Body of pancreas (tissue), 4 donors: ENCODE measurements around the gene PTPRD. TPM values are rescaled to one million over a fixed set of nuclear protein-coding genes. Genes with fewer than 3 reads are reported as not detected.

Experiments
- ATAC-seq: fragments of 150-250 bp; one replicate; pipeline ENCODE4 v1.9.1; 2016
- DNase-seq, 4 donors: peaks; one replicate each; pipeline ENCODE4 v3.0.0-alpha.2; 2019
- H3K27ac ChIP-seq, 4 donors: fragments of 200-600 bp; sonication (generic); 1 replicate in 3 of 4; 2 replicates in 1 of 4; pipeline versions ENCODE4 v1.5.1 to v1.6.1; 2016 to 2019; ENCODE audit warnings: mild to moderate bottlenecking in 1 of 4, mixed read lengths in 1 of 4, moderate library complexity in 1 of 4
- H3K27me3 ChIP-seq, 2 donors: fragments of 200-600 bp; sonication (generic); one replicate each; pipeline ENCODE4 v1.6.0; 2016; ENCODE audit warnings: mild to moderate bottlenecking in 1 of 2
- H3K36me3 ChIP-seq, 2 donors: fragments of 200-600 bp; sonication (generic); replicated peaks in 1 of 2; 2 replicates each; pipeline ENCODE4 v1.5.1; 2016; ENCODE audit warnings: low read depth in 2 of 2; ENCODE audit not compliant: insufficient read depth in 1 of 2
- H3K4me1 ChIP-seq: fragments of 200-600 bp; sonication (generic); one replicate; pipeline ENCODE4 v1.6.0; 2016
- H3K4me3 ChIP-seq, 2 donors: fragments of 200-600 bp; sonication (generic); 1 replicate in 1 of 2; 2 replicates in 1 of 2; pipeline ENCODE4 v1.5.1; 2016 to 2019
- H3K9me3 ChIP-seq, 3 donors: fragments of 200-600 bp; sonication (generic); 1 replicate in 2 of 3; 2 replicates in 1 of 3; pipeline ENCODE4 v1.5.1; 2016
- POLR2A ChIP-seq, 3 donors: fragments of 450-650 bp; IDR thresholded peaks; one replicate each; pipeline ENCODE4 v1.6.1; 2016; ENCODE audit warnings: antibody characterized with exemption in 3 of 3, mild to moderate bottlenecking in 2 of 3
- WGBS, 2 donors: methylation state at CpG; one replicate each; pipeline ENCODE4 v1.1.5; 2017; 5-methylcytosine and 5-hydroxymethylcytosine counted together
- intact Hi-C: fragments of 100-400 bp; cut with DNase I; formaldehyde crosslinking; loops from one replicate; pipeline ENCODE4 v1.15.1; 2023
- total RNA-seq, 2 donors: library from RNA; depleted of rRNA; stranded (reverse); fragments of >200 nt; gene quantifications; one replicate each; pipeline ENCODE4 v1.1.0, GENCODE V29; 2016
- TF ChIP-seq, protein P1 (sequence below), 7 experiments: fragments of 450-650 bp in 4 of 7; fragments of 200-600 bp in 3 of 7; sonication (generic) in 3 of 7; IDR thresholded peaks; one replicate each; pipeline ENCODE4 v1.5.1; 2016 to 2019; ENCODE audit warnings: antibody characterized with exemption in 7 of 7

The PTPRD gene
- total RNA-seq, 2 donors from 2014 or later, result 4.3 to 4.9 TPM

DNA sequence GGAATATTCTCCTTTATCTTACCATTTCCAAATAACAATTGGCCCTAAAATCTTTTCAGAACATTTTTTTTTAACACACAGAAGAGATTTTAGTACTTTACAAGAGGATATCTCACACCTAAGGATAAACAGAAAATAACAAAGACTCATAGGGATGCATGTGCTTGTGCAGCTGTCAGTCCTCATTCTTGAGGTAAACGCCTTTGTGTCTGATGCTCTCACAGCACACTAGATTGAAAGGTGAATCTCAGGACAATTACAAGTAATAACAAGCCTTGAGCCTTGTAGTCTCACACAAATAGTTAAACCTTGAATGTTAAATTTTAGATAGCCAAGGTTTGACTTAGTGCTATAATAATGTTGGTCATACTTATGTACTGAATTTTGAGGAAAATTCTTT, 439.2 kb downstream of the PTPRD start:
- intact Hi-C loops, result no loop called here
- TF ChIP-seq POLR2A (IDR thresholded peaks at IDR 0.05), result no peak
- TF ChIP-seq, protein P1, sequence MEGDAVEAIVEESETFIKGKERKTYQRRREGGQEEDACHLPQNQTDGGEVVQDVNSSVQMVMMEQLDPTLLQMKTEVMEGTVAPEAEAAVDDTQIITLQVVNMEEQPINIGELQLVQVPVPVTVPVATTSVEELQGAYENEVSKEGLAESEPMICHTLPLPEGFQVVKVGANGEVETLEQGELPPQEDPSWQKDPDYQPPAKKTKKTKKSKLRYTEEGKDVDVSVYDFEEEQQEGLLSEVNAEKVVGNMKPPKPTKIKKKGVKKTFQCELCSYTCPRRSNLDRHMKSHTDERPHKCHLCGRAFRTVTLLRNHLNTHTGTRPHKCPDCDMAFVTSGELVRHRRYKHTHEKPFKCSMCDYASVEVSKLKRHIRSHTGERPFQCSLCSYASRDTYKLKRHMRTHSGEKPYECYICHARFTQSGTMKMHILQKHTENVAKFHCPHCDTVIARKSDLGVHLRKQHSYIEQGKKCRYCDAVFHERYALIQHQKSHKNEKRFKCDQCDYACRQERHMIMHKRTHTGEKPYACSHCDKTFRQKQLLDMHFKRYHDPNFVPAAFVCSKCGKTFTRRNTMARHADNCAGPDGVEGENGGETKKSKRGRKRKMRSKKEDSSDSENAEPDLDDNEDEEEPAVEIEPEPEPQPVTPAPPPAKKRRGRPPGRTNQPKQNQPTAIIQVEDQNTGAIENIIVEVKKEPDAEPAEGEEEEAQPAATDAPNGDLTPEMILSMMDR (IDR thresholded peaks at IDR 0.05), result no peak

DNA sequence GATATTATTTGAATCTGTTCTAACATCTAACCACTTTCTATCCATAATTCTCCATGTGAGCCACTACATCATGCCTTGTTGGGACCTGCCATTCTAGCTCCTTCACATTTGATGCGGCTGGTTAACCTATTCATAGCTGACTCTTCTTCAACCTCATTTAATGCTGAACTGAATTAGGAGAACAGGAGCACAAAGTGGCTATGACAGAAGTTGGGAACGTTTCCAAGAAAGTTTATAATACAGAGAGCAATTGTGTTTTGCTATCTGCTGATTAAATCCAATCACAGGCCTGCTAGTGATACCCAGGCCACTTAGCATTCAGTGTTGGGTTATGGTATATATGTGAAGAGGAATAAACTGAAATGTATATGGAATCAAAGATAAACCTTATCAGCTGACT, 440.3 kb downstream of the PTPRD start:
- H3K36me3 ChIP-seq, result no peaks in the 10 kb centered on the region
- WGBS, 2 donors, result 42 to 51% methylated on average over 2 of the region's 2 CpGs
- no peaks in the 10 kb centered on the region for H3K9me3 ChIP-seq
- no peaks in the 10 kb centered on the region for H3K4me1 ChIP-seq
- H3K4me3 ChIP-seq, result no peak overlapping the region
- ATAC-seq, result no peak
- H3K27ac ChIP-seq, result no peak overlapping the region
- TF ChIP-seq, protein P1 (IDR thresholded peaks at IDR 0.05), result no peak
- no peak for TF ChIP-seq POLR2A (IDR thresholded peaks at IDR 0.05)
- no peak for DNase-seq
- intact Hi-C loops, result no loop called here
- H3K27me3 ChIP-seq, result no peaks in the 10 kb centered on the region

More for the DNA sequence above, 439.2 kb downstream of the PTPRD start:
- H3K4me3 ChIP-seq, result no peak overlapping the region
- whole genome bisulfite sequencing, 2 donors, result 51 to 55% methylated on average over 1 of the region's 1 CpG
- no peaks in the 10 kb centered on the region for H3K9me3 ChIP-seq
- H3K27me3 ChIP-seq, result no peaks in the 10 kb centered on the region
- no peaks in the 10 kb centered on the region for H3K4me1 ChIP-seq
- no peak for DNase-seq
- no peak for ATAC-seq
- no peaks in the 10 kb centered on the region for H3K36me3 ChIP-seq
- no peak overlapping the region for H3K27ac ChIP-seq

DNA sequence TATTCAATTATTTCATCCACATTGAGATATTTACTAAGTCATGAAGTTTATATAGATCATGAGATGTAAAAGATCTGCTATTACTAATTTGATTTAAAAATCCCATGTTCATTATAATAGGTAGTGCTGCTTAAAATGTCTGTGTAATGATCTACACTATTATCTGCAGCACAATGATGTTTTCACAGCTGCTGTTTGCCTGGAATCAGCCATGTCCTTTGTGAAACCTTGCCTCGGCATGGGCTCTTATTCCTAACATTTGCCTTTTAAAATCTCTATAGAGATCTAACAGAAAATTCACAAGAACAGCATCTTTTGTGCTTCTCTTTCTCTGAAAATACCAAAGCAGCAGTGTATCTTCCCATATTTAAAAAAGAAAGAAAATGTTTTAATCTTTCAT, 444.6 kb downstream of the PTPRD start:
- TF ChIP-seq, protein P1 (IDR thresholded peaks at IDR 0.05), result no peak
- TF ChIP-seq POLR2A (IDR thresholded peaks at IDR 0.05), result no peak
- peaks cover 4% of the 10 kb centered on the region for H3K4me1 ChIP-seq
- H3K27me3 ChIP-seq, result no peaks in the 10 kb centered on the region
- no peak for DNase-seq
- no peaks in the 10 kb centered on the region for H3K9me3 ChIP-seq
- intact Hi-C loops, result no loop called here
- no peak for ATAC-seq
- H3K27ac ChIP-seq, result no peak overlapping the region
- 25 to 29% methylated on average over 1 of the region's 1 CpG for WGBS, 2 donors
- H3K4me3 ChIP-seq, result no peak overlapping the region
- no peaks in the 10 kb centered on the region for H3K36me3 ChIP-seq

DNA sequence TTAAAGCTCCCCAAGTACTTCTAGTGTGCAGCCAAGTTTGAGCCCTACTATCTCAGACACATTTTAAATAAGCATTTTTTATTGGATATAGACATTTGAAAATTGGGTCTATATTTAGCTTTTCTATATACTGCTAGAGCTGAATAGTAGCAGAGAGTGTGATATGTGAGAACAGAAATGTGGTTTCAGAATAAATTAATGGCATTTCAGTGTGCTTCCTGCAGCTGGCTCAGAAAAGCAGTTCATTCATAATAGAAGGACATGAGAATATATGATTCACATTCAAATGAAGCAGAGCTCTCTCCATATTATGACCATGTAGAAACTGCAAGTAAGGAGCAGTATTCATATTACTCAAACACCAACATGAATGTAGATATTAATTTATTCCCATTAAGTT, 464.0 kb downstream of the PTPRD start:
- no peaks in the 10 kb centered on the region for H3K9me3 ChIP-seq
- no peak overlapping the region for H3K4me3 ChIP-seq
- intact Hi-C loops, result no loop called here
- H3K27ac ChIP-seq, result no peak overlapping the region
- ATAC-seq, result no peak
- H3K36me3 ChIP-seq, result no peaks in the 10 kb centered on the region
- DNase-seq, result no peak
- no peaks in the 10 kb centered on the region for H3K27me3 ChIP-seq
- H3K4me1 ChIP-seq, result no peaks in the 10 kb centered on the region
- no peak for TF ChIP-seq POLR2A (IDR thresholded peaks at IDR 0.05)
- TF ChIP-seq, protein P1 (IDR thresholded peaks at IDR 0.05), result no peak

DNA sequence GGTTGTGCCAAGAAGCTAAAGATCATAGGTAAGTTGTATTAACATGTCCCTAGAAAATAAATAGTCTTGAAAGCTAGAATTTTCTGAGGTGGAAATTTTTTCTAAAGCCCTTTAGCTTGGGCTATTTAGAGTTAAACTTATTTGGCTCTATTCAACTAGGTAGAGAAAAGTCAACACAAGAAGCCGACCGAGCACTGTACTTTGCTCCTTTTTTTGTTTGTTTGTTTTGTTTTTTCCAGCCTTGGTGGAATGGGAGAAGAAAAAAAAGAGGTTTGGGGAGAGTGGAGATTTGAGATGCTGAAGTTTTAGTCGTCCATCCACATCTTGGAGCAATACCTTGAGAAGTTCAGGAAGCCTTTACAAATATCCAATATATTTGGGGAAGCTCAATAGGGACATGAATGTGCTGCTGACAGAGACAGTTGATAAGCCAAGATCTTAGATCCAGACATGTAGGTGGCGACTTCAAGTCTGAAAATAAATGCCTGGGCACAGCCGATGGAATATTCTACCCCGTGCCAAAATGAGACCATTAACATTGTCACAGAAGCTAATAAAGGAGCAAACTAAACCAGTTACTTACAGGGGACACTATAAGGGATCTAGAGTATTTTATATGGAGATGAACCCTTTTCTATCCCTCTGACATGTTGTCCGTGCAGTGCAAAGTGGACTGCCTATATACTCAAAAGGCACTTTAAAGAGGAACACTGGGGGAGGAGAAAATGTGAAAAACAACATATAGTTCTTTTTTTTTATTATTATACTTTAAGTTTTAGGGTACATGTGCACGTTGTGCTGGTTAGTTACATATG, 466.1 kb downstream of the PTPRD start:
- intact Hi-C loops, result no loop called here
- Histone ChIP-seq H3K9me3 (no peaks in the 10 kb centered on the region), H3K4me3 (no peak overlapping the region), H3K27ac (no peak overlapping the region), H3K36me3 (no peaks in the 10 kb centered on the region), H3K4me1 (no peaks in the 10 kb centered on the region), H3K27me3 (no peaks in the 10 kb centered on the region)
- DNase-seq (no peak), ATAC-seq (peak; percentile 63)
- TF ChIP-seq POLR2A (IDR thresholded peaks at IDR 0.05), result no peak
- TF ChIP-seq, protein P1 (IDR thresholded peaks at IDR 0.05), result no peak
- 19 to 28% methylated on average over 8 of the region's 8 CpGs for WGBS, 2 donors
